Ovary (tissue), 3 donors: ENCODE data around the gene UNC5C.

Source experiments
- CTCF ChIP-seq, 3 donors: fragments of 450-650 bp in 2 of 3; fragments of 200-600 bp in 1 of 3; IDR thresholded peaks; one replicate each; pipeline versions ENCODE4 v1.5.1 to v1.8.0; 2016 to 2022; ENCODE audit warnings: antibody characterized with exemption in 3 of 3, mild to moderate bottlenecking in 1 of 3
- POLR2A ChIP-seq: fragments of 450-650 bp; IDR thresholded peaks from one replicate; pipeline ENCODE4 v1.6.1; 2017; ENCODE audit warnings: antibody characterized with exemption, mild to moderate bottlenecking, moderate library complexity
- donor health status: DM: no; HTN: no; CAD: no.

GRCh38 chr4:95238554-95238953, 310.2 kb downstream of the UNC5C start:
- TF ChIP-seq POLR2A (no peak), CTCF (IDR thresholded peaks at IDR 0.05) (no peak)
